PC-3 (cell line): Measurements from ENCODE around the gene SMG9. TPM values are rescaled to one million over a fixed set of nuclear protein-coding genes. Genes with fewer than 3 reads are reported as not detected.

Source experiments
- ATAC-seq: fragments of 200-7000 bp; cut with Tn5 transposase; 2 replicates; pipeline ENCODE4 v1.9.1; 2020; ENCODE audit warnings: mild to moderate bottlenecking, moderate library complexity
- BruUV-seq: library from RNA; stranded (reverse); fragments of 400-500 nt; replicated peaks from 2 replicates; lab custom pipeline; 2021; lab: Mats Ljungman, UMichigan
- CTCF ChIA-PET: fragments of 300-600 bp; sonication (Branson Sonifier 250); formaldehyde crosslinking; loops from one replicate; lab custom pipeline; 2022; ENCODE audit warnings: antibody characterized with exemption; lab: Charles Lee
- POLR2A ChIA-PET: fragments of 300-600 bp; sonication (Branson Sonifier 250); formaldehyde crosslinking; loops from one replicate; lab custom pipeline; 2022; ENCODE audit warnings: antibody characterized with exemption; ENCODE audit not compliant: unreplicated experiment; lab: Charles Lee
- DNase-seq: peaks from one replicate; pipeline ENCODE4 v3.0.0-alpha.2; 2015
- H2AFZ ChIP-seq: fragments of 300-600 bp; sonication (generic); 2 replicates; pipeline ENCODE4 v1.6.0; 2016; ENCODE audit warnings: antibody characterized with exemption, low read length
- H3F3A ChIP-seq: fragments of 300-600 bp; sonication (generic); one replicate; pipeline ENCODE4 v1.6.0; 2017; ENCODE audit warnings: antibody characterized with exemption, low read length, control low read depth, mild to moderate bottlenecking; ENCODE audit not compliant: unreplicated experiment
- H3K27ac ChIP-seq: fragments of 300-600 bp; sonication (generic); 2 replicates; pipeline ENCODE4 v1.5.1; 2016; ENCODE audit warnings: mild to moderate bottlenecking, low read length
- H3K27me3 ChIP-seq: fragments of 300-600 bp; sonication (generic); 2 replicates; pipeline ENCODE4 v1.6.1; 2016; ENCODE audit warnings: low read length, mixed read lengths
- H3K36me3 ChIP-seq: fragments of 300-600 bp; sonication (generic); 2 replicates; pipeline ENCODE4 v1.6.1; 2016; ENCODE audit warnings: low read depth, mixed run types, low read length, mixed read lengths
- H3K4me1 ChIP-seq: fragments of 300-600 bp; sonication (generic); 2 replicates; pipeline ENCODE4 v1.5.1; 2016; ENCODE audit warnings: low read length; ENCODE audit not compliant: insufficient read depth
- H3K4me2 ChIP-seq: fragments of 300-600 bp; sonication (generic); 2 replicates; pipeline ENCODE4 v1.6.0; 2016; ENCODE audit warnings: low read length
- H3K4me3 ChIP-seq: fragments of 300-600 bp; sonication (generic); 2 replicates; pipeline ENCODE4 v1.5.1; 2016; ENCODE audit warnings: mild to moderate bottlenecking, low read length, mixed read lengths
- H3K79me2 ChIP-seq: fragments of 300-600 bp; sonication (generic); 2 replicates; pipeline ENCODE4 v1.6.1; 2017; ENCODE audit warnings: low read length, mixed read lengths
- H3K9ac ChIP-seq: fragments of 300-600 bp; sonication (generic); 2 replicates; pipeline ENCODE4 v1.6.0; 2016; ENCODE audit warnings: mild to moderate bottlenecking, low read length
- H3K9me2 ChIP-seq: fragments of 300-600 bp; sonication (generic); replicated peaks from 2 replicates; pipeline ENCODE4 v1.6.1; 2016; ENCODE audit warnings: mixed run types, low read length, mixed read lengths
- H3K9me3 ChIP-seq: fragments of 300-600 bp; sonication (generic); 2 replicates; pipeline ENCODE4 v1.6.1; 2016; ENCODE audit warnings: low read length, mixed read lengths
- H4K20me1 ChIP-seq: fragments of 300-600 bp; sonication (generic); 2 replicates; pipeline ENCODE4 v1.6.1; 2016; ENCODE audit warnings: low read length, mixed read lengths
- EZH2 ChIP-seq: fragments of 300-600 bp; sonication (generic); IDR thresholded peaks from one replicate; pipeline ENCODE4 v1.6.1; 2017; ENCODE audit warnings: antibody characterized with exemption, mild to moderate bottlenecking, low read length; ENCODE audit not compliant: unreplicated experiment
- EZH2phosphoT487 ChIP-seq: fragments of 300-600 bp; sonication (generic); IDR thresholded peaks from 2 replicates; pipeline ENCODE4 v1.6.1; 2018; ENCODE audit warnings: mild to moderate bottlenecking, antibody characterized with exemption, low read length, borderline replicate concordance
- intact Hi-C: fragments of 100-400 bp; cut with micrococcal nuclease; formaldehyde crosslinking; loops from 2 replicates; pipeline ENCODE4 v1.9.0; 2023
- total RNA-seq: library from RNA; depleted of rRNA; stranded (reverse); fragments of >200 nt; gene quantifications from 2 replicates; pipeline ENCODE4 v1.2.3, GENCODE V29; 2014
- TF ChIP-seq, protein P1 (sequence below): fragments of 300-600 bp; sonication (generic); conservative IDR thresholded peaks from 2 replicates; pipeline ENCODE4 v1.5.1; 2017; ENCODE audit warnings: antibody characterized with exemption, low read depth, mild to moderate bottlenecking, low read length

The SMG9 gene
- total RNA-seq, 1 experiment from 2014 or later = 48.8 TPM

DNA sequence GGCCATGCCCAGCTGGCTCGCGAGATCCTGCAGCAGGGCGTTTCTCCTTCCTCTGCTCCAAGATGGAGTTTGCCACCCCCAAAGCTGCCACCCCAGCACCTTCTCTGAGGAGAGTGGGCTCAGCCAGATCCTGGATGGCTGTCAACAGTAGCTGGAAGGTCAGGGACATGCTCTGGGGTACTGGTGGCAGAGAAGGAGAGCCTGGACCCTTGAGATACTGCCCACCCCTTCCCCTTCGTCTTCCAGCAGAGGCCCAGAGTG, 27.2 kb downstream of the SMG9 start:
- DNase-seq (no peak), ATAC-seq (no peak)
- TF ChIP-seq EZH2phosphoT487 = no peak
- no peak for TF ChIP-seq EZH2
- TF ChIP-seq, protein P1, sequence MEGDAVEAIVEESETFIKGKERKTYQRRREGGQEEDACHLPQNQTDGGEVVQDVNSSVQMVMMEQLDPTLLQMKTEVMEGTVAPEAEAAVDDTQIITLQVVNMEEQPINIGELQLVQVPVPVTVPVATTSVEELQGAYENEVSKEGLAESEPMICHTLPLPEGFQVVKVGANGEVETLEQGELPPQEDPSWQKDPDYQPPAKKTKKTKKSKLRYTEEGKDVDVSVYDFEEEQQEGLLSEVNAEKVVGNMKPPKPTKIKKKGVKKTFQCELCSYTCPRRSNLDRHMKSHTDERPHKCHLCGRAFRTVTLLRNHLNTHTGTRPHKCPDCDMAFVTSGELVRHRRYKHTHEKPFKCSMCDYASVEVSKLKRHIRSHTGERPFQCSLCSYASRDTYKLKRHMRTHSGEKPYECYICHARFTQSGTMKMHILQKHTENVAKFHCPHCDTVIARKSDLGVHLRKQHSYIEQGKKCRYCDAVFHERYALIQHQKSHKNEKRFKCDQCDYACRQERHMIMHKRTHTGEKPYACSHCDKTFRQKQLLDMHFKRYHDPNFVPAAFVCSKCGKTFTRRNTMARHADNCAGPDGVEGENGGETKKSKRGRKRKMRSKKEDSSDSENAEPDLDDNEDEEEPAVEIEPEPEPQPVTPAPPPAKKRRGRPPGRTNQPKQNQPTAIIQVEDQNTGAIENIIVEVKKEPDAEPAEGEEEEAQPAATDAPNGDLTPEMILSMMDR = no peak
- POLR2A ChIA-PET = no interaction called here
- intact Hi-C loops = no loop called here
- CTCF ChIA-PET = no interaction called here
- Histone ChIP-seq H3F3A (no peaks in the 10 kb centered on the region), H3K27me3 (no peaks in the 10 kb centered on the region), H2AFZ (no peak overlapping the region), H3K9ac (no peak overlapping the region), H3K27ac (no peak overlapping the region), H3K79me2 (no peaks in the 10 kb centered on the region), H3K9me3 (no peaks in the 10 kb centered on the region), H3K4me3 (no peak overlapping the region), H4K20me1 (no peaks in the 10 kb centered on the region), H3K36me3 (peaks cover 11% of the 10 kb centered on the region; the same call in 1 of the 2 replicates), H3K9me2 (no peaks in the 10 kb centered on the region), H3K4me2 (no peak overlapping the region), H3K4me1 (no peaks in the 10 kb centered on the region)
- BruUV-seq = no TSS peak

DNA sequence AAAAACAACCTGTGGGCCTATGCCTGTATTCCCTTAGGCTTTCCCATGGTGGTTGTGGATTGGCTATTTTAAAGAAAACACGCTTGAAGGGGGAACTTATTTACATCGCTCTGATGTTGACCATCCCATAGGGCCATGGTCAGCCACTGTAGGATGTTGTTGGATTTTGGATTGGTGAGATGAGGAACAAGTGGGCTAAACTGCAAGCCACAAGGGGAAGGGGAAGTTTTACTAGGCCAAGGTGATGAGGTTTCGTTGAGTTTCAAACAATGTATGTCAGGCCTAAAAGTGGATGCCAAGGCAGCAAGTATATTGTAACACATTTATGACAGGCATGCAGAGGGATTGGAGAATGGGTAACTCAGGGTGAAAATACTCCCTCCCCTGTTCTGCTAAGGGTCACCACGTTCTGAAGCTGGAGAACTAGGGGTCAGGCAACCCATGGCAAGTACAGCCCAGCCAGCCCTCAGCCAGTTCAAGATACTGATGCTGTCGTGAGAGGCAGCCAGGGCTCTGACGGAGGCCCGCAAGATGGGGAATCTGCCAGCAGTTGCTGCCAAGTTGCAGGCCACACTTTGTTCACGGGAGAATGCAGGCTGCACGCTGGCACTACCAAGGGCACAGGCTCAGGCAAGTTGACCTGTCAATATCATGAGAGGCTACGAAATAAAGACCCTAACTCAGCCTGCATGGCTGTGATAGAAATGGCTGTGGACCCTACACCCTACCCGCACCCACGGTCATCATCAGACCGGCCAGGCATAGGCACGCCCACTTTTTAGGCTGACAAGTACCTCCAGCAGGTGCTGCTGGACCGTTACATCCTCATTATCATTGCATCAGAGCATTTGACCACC, 27.8 kb downstream of the SMG9 start:
- no peak overlapping the region for H3K4me3 ChIP-seq
- CTCF ChIA-PET = interaction anchor here (0.6 kb wide), 1 partner anchor 131 kb away, joined by 3 read pairs; the partner anchor contains the start of gene IRGQ
- H3K27me3 ChIP-seq = no peaks in the 10 kb centered on the region

More for the DNA sequence above, 27.8 kb downstream of the SMG9 start:
- H4K20me1 ChIP-seq = no peaks in the 10 kb centered on the region
- no peak overlapping the region for H3K9ac ChIP-seq
- H3K4me1 ChIP-seq = no peaks in the 10 kb centered on the region
- TF ChIP-seq, protein P1 = no peak
- TF ChIP-seq EZH2phosphoT487 (no peak), EZH2 (no peak)
- no peaks in the 10 kb centered on the region for H3F3A ChIP-seq
- ATAC-seq (no peak), DNase-seq (no peak)
- H3K27ac ChIP-seq = no peak overlapping the region
- POLR2A ChIA-PET = no interaction called here
- BruUV-seq = no TSS peak
- no peaks in the 10 kb centered on the region for H3K79me2 ChIP-seq
- no peak overlapping the region for H2AFZ ChIP-seq
- H3K36me3 ChIP-seq = peaks cover 9% of the 10 kb centered on the region; the same call in 1 of the 2 replicates
- no peaks in the 10 kb centered on the region for H3K9me2 ChIP-seq
- no peaks in the 10 kb centered on the region for H3K9me3 ChIP-seq
- no peak overlapping the region for H3K4me2 ChIP-seq
- intact Hi-C loops = no loop called here
